ENCODE measurements around the gene SNAP25.

The SNAP25 gene

GRCh38 chr20:10218536-10219451, at the start of gene SNAP25:
Gene SNAP25 (plus strand): TSS chr20:10218830. CDS start chr20:10275492, 56,662 bp downstream.
- DNase-seq: peak; percentile 50

- no peak for DNase-seq
Observed at GRCh38 chr20:10169752-10170151, 48.9 kb upstream of the SNAP25 start.

- DNase-seq: no peak
Observed at GRCh38 chr20:10170261-10170660, 48.4 kb upstream of the SNAP25 start.

GRCh38 chr20:10171864-10172751, 46.5 kb upstream of the SNAP25 start:
- no peak for DNase-seq

- no peak for DNase-seq
Observed at GRCh38 chr20:10172998-10173655, 45.5 kb upstream of the SNAP25 start.

- no peak for DNase-seq
Observed at GRCh38 chr20:10174400-10174799, 44.2 kb upstream of the SNAP25 start.

GRCh38 chr20:10177326-10177725, 41.3 kb upstream of the SNAP25 start:
- no peak for DNase-seq

GRCh38 chr20:10178091-10178490, 40.5 kb upstream of the SNAP25 start:
- DNase-seq: no peak

- no peak for DNase-seq
Observed at GRCh38 chr20:10178727-10179313, 39.8 kb upstream of the SNAP25 start.

- DNase-seq: no peak
Observed at GRCh38 chr20:10179574-10180298, 38.9 kb upstream of the SNAP25 start.

GRCh38 chr20:10180651-10181235, 37.9 kb upstream of the SNAP25 start:
- DNase-seq: no peak

- DNase-seq: no peak
Observed at GRCh38 chr20:10185741-10186558, 32.7 kb upstream of the SNAP25 start.

GRCh38 chr20:10190456-10190855, 28.2 kb upstream of the SNAP25 start:
- no peak for DNase-seq

GRCh38 chr20:10192171-10192570, 26.5 kb upstream of the SNAP25 start:
- no peak for DNase-seq

GRCh38 chr20:10194166-10194565, 24.5 kb upstream of the SNAP25 start:
- no peak for DNase-seq

- DNase-seq: no peak
Observed at GRCh38 chr20:10200330-10200729, 18.3 kb upstream of the SNAP25 start.

GRCh38 chr20:10201321-10201870, 17.2 kb upstream of the SNAP25 start:
- no peak for DNase-seq

- no peak for DNase-seq
Observed at GRCh38 chr20:10209091-10209490, 9.5 kb upstream of the SNAP25 start.

- no peak for DNase-seq
Observed at GRCh38 chr20:10213526-10213925, 5.1 kb upstream of the SNAP25 start.

GRCh38 chr20:10216146-10216791, 2.4 kb upstream of the SNAP25 start:
- DNase-seq: no peak

Data from CD4-positive, alpha-beta T cell treated with Interleukin-17A for 1 hour (primary cell).